KBM-7 (cell line): ENCODE measurements around the gene GLRA3.

Source experiments
- DNase-seq: peaks from one replicate; pipeline ENCODE4 v3.0.0-alpha.2; 2015
- in situ Hi-C: fragments of 300-500 bp; cut with MboI; formaldehyde crosslinking; loops from 2 replicates; pipeline ENCODE4 v1.14.3; 2020; ENCODE audit warnings: low sequenced_read_pairs, low pct_unique_long_range_greater_than_20kb, mixed read lengths

GLRA3 gene

DNA sequence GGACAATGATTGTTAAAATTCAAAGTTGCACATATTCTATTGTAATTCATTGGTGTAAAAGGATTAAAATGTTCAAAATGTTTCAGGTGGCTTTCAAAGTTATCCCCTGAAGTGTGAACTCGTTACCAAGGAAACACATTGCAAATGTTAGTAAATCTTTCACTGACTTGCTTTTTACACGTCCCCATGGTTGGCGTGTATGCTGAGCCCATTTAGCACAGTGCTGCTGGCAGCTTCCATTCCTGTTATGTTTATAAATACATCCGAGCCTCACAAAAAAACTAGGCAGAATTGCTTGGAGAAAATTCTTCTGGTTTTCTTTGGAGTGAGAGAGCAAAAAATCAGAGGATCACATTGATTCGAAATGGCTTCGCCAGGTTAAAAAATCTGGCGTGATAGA, 200.9 kb downstream of the GLRA3 start:
- in situ Hi-C loops: loop anchor here (25.0 kb wide), 1 partner anchor 266 kb away; no protein-coding TSS in a partner anchor

GRCh38 chr4:174627473-174627872, 201.6 kb downstream of the GLRA3 start:
- DNase-seq: no peak
- in situ Hi-C loops: loop anchor here (25.0 kb wide), 1 partner anchor 265 kb away; no protein-coding TSS in a partner anchor

More for the DNA sequence above, 200.9 kb downstream of the GLRA3 start:
- no peak for DNase-seq

DNA sequence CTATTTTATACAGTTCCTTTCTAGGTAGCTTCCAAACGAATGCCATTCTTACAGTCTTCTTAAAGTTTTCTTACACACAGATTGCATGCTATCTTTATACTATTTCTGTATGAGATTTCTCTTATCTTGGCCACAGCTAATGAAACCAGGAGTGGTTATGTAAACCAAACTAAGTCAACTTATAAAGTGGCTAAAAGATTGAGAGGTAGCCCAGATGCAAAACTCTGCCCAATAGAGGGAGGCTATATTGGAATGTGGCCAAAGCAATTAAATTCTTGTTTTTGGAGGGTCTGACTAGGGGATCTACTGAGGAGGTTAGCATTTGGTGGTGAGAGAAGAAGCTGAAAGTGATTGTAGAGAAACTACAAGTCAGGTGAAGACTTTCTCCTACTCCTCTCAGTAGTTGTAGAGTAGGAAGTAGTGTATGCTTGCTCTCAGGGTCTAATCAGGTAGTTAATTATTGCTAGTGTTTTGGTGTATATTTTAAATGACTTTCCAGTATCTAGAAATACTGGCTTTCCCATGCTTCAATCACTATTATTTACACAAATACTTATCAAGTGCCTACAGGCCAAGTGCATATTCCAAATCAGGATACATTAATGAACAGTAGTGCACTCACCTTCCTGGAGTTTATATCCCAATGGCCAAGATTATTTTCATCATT, 202.6 kb downstream of the GLRA3 start:
- in situ Hi-C loops: loop anchor here (25.0 kb wide), 1 partner anchor 264 kb away; no protein-coding TSS in a partner anchor
- no peak for DNase-seq

GRCh38 chr4:174616661-174617060, 212.4 kb downstream of the GLRA3 start:
- in situ Hi-C loops: no loop called here
- DNase-seq: no peak

DNA sequence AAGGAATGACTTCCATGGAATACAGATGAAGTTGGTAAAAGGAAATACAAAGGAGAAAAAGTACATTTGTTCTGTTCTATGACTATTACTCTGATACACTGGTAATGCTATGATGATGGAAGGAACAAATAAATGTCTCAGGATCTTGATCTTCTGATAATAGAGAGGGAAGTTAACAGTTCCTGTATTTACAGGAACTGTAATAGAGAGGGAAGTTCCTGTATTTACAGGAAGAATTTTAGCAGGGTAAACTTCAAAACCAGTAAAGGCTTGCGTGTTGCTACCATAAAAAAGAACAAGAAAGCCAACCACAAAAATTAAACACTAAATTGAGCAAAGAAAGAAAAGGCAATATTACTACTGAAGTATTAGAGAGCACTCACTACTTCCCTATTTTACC, 215.1 kb downstream of the GLRA3 start:
- in situ Hi-C loops: no loop called here
- peak; percentile 66 for DNase-seq

GRCh38 chr4:174611792-174612191, 217.3 kb downstream of the GLRA3 start:
- in situ Hi-C loops: no loop called here
- no peak for DNase-seq

GRCh38 chr4:174607792-174608191, 221.3 kb downstream of the GLRA3 start:
- in situ Hi-C loops: no loop called here
- DNase-seq: no peak

DNA sequence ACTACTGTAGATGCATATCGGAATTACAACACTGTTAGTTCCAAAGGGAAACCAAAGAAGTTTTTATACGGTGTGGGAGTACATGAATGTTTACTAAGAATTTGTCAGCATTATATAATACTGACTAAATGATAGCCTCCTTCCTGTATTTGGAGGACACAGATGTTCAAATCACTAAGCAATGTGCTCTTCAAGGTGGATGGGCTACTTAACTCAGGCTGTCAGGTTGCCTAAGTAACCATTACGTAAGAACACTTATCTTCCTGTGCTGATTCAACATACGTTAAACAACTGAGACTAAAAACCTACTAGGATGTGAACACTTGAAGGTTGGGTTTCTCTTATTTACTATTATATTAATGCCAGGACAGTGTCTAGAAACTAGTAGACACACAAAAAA, 224.8 kb downstream of the GLRA3 start:
- peak; percentile 10 for DNase-seq
- in situ Hi-C loops: no loop called here

GRCh38 chr4:174600391-174600790, 228.7 kb downstream of the GLRA3 start:
- DNase-seq: no peak
- in situ Hi-C loops: no loop called here

DNA sequence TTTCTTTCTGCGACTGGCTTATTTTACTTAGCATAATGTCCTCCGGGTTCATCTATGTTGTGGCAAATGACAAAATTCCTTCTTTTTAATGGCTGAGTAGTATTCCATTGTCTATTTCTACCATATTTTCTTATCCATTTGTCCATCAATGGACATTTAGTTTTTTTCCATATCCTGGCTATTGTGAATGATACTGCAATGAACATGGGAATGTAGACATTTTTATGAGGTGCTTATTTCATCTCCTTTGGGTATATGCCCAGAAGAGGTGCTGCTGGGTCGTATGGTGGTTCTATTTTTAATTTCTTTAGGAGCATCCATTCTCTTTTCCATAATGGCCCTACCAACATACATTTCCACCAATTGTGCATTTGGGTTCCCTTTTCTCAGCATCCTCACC, 230.2 kb downstream of the GLRA3 start:
- in situ Hi-C loops: no loop called here
- no peak for DNase-seq

- DNase-seq: no peak
- in situ Hi-C loops: no loop called here
Measured at GRCh38 chr4:174596513-174596912, 232.5 kb downstream of the GLRA3 start.

DNA sequence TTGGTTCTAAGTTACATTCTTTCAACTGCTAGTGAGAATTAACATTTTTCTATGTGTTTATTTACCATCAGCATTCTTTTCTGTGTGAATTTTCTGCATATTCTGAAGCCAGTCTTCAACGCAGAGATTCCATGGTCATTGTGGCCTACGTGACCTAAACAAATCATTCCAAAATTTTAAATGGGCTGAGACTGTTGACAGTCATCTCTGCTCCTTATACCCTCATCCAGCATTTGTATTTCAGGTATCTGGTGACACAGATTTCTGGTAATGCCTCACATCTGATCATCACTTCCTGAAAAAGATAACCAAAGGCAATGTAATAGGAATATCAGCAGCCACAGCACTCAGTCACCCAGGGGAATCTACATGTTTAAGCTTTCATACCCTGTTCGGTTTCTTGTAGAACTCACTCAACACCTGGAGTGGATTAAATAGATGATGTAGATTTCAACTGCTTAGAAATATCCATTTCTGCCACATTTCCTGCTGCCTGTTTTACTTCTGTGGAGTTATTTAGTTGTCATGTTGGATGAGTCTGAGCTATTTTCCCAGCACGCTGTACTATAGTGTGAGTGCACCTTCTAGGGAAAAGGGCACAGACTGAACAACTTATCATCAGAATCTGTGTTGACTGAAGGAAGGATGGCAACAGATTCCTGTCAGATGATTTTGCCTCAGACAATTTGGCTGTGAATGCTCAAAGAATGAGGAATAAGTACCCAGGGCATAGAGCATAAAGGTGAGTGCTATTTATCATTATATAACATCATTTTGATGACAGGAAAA, 233.7 kb downstream of the GLRA3 start:
- in situ Hi-C loops: no loop called here
- DNase-seq: no peak

DNA sequence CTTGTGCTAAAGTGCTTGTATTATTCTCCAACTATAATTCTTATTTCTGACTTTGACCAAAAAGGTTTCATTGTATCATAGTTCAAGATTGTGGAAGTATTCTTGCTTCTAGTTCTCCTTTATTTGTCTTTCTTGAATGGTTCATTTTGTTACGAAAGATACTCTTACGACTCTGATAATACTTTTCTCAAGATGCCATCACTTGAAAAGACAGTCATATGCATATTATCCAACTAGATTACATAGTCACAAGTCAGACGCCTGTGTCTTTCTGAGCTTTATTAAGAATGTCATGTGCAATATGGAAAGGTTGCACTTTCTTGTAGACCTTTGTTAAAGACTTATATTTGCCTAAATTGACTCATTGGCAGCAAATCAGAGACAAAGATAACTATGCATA, 235.3 kb downstream of the GLRA3 start:
- no peak for DNase-seq
- in situ Hi-C loops: no loop called here

DNA sequence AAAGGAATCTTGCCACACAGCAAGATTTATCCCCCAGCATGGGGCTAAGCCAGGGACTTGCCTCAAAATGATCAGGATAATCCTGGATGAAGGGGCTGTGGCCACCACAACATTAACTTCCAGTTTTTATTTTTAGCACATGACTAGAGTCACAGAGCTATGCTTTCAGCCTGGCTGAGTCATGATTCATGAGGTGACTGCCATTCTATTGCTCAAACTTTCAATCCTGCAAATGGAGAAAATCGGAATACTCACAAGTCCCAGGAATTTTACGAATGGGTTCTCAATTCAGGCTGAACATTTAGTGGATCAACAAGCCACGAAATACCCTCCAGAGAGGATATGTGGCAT, 236.1 kb downstream of the GLRA3 start:
- in situ Hi-C loops: no loop called here

DNA sequence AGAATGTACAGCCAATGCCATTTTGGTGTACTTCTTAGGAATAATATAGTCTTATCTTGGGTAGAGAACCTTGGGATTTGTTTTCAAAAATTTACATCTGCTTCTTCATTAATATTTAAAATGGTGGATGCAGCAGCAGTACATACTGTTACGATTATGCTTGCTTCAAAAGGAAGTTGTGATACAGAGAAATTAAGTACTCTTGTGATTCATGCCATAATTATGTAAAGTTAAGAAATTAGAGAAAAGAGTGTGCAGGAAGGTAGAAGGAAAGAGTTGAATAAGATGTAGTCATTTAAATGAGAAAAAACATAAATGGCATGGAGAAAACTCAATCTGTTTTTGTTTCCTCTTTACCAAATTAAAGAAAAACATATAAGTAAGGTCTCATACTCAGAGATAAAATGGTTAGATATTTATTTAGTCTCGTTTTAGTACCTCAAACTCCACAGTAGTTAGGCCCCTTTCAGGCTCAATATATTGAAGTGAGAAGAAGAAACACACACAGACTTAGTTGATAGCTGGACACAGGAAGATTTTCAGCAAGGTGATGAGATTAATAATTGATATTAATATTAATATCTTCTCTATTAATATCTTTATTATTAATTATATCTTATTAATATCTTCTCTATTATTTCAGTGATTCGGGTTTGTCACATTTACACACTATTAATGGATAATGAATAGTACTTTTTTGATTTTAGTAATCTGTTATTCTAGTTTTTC, 236.6 kb downstream of the GLRA3 start:
- in situ Hi-C loops: no loop called here
- DNase-seq: no peak

More for the DNA sequence above, 236.1 kb downstream of the GLRA3 start:
- DNase-seq: peak; percentile 50

DNA sequence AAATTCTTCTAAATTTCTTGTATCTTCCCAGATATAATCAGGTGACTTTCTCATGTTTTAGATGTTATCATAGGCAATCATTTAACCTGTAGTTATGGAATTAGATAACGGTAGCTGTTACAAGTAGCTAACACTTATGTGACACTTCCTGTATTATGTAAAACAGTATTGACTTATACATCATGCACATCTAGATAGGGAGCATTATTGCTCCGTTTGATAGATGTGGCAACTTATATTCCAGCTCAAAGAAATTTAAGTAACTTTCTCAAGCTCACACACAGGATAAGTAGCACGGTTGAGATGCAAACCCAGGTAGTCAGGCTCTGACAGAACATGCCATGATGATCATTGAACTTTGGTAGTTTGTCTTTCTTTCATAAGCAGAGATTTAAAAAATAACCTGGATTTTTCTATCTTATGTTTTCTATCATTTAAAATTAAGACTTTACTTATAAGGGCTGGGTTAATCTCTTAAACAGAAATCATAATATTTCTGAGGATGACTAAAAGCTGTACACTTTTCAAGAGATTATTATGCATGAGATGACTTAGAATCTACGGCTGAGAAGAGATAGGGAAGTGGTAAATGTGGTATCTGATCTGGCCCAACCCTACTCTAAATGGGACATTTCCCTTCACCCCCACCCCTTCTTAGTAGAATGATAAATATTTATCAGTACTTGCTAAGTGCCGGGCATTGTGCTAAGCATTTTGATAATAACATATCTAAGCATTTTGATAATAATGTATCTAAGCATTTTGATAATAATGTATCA, 237.6 kb downstream of the GLRA3 start:
- in situ Hi-C loops: no loop called here
- DNase-seq: peak; percentile 55

DNA sequence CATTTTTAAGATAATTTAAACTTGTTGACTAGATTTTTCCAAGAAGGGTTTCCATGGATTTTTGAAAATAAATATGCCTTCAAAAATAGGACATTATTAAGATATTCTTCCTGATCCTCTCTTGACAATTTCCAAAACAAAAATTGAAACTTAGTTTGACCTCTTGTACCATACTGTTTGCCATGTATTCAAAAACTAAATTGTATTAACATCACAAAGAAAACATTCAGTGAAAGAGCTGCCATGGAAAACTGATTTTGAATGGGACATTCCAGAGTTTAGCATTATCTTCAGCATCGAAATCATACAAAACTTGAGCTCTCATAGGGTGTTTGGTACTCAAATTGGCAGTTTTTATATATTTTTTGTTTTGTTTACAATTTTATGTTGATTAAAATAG, 238.7 kb downstream of the GLRA3 start:
- DNase-seq: no peak
- in situ Hi-C loops: no loop called here
